Fibroblast of lung (primary cell): ENCODE results near the gene CLPTM1L.
"Not testable (repeated sequence)": the region's sequence is repeated elsewhere in the genome, so short reads cannot be mapped to it uniquely, and the experiment has no call there.

ENCODE experiments used
- EZH2 ChIP-seq: IDR thresholded peaks from 2 replicates; pipeline ENCODE4 v1.5.1; 2012; ENCODE audit warnings: low read length, control low read depth, mild to moderate bottlenecking; ENCODE audit errors: missing control alignments
- TF ChIP-seq, protein P1 (sequence below), 2 donors: IDR thresholded peaks in 1 of 2; conservative IDR thresholded peaks in 1 of 2; 1 replicate in 1 of 2; 2 replicates in 1 of 2; pipeline ENCODE4 v1.5.1; 2011 to 2012; ENCODE audit warnings: low read length in 2 of 2, control low read depth in 1 of 2, inconsistent platforms in 1 of 2, low read depth in 1 of 2, mild to moderate bottlenecking in 1 of 2

DNA sequence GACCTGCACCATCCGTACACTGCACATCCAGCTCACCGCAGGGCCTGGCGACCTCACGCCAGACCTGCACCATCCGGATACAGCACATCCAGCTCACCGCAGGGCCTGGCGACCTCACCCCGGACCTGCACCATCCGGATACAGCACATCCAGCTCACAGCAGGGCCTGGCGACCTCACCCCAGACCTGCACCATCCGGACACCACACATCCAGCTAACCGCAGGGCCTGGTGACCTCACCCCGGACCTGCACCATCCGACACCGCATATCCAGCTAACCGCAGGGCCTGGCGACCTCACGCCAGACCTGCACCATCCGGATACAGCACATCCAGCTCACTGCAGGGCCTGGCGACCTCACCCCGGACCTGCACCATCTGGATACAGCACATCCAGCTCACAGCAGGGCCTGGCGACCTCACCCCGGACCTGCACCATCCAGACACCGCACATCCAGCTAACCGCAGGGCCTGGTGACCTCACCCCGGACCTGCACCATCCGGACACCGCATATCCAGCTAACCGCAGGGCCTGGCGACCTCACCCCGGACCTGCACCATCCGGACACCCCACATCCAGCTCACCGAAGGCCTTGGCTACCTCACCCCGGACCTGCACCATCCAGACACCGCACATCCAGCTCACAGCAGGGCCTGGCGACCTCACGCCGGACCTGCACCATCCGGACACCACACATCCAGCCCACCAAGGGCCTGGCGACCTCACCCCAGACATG, 61.7 kb downstream of the CLPTM1L start:
- TF ChIP-seq, protein P1, sequence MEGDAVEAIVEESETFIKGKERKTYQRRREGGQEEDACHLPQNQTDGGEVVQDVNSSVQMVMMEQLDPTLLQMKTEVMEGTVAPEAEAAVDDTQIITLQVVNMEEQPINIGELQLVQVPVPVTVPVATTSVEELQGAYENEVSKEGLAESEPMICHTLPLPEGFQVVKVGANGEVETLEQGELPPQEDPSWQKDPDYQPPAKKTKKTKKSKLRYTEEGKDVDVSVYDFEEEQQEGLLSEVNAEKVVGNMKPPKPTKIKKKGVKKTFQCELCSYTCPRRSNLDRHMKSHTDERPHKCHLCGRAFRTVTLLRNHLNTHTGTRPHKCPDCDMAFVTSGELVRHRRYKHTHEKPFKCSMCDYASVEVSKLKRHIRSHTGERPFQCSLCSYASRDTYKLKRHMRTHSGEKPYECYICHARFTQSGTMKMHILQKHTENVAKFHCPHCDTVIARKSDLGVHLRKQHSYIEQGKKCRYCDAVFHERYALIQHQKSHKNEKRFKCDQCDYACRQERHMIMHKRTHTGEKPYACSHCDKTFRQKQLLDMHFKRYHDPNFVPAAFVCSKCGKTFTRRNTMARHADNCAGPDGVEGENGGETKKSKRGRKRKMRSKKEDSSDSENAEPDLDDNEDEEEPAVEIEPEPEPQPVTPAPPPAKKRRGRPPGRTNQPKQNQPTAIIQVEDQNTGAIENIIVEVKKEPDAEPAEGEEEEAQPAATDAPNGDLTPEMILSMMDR (conservative IDR thresholded peaks at IDR 0.05 in 1 of 2, IDR thresholded peaks at IDR 0.05 in 1 of 2; ENCODE audit: low read depth in 1 of 2, low read length in 2 of 2) = not testable (repeated sequence)
- TF ChIP-seq EZH2 = not testable (repeated sequence)
